ENCODE results near the gene TMEM208.

Gene TMEM208

GRCh38 chr16:67210069-67210937 lies 16.6 kb upstream of the TMEM208 start:
- DNase-seq, result no peak

- DNase-seq, result no peak
Observed at GRCh38 chr16:67211674-67212073, 15.3 kb upstream of the TMEM208 start.

GRCh38 chr16:67212766-67213165 lies 14.2 kb upstream of the TMEM208 start:
- DNase-seq, result no peak

- DNase-seq, result no peak
Observed at GRCh38 chr16:67213197-67214019, 13.5 kb upstream of the TMEM208 start.

- no peak for DNase-seq
Observed at GRCh38 chr16:67215706-67216105, 11.2 kb upstream of the TMEM208 start.

GRCh38 chr16:67216612-67217490 lies 10.1 kb upstream of the TMEM208 start:
- no peak for DNase-seq

GRCh38 chr16:67223992-67224391 lies 2.9 kb upstream of the TMEM208 start:
- DNase-seq, result no peak

- DNase-seq, result no peak
Observed at GRCh38 chr16:67226295-67226803, 581 bp upstream of the TMEM208 start.

GRCh38 chr16:67227567-67227921 lies 614 bp downstream of the TMEM208 start:
- DNase-seq, result no peak

GRCh38 chr16:67228034-67228785 lies 1.3 kb downstream of the TMEM208 start:
- DNase-seq, result no peak

GRCh38 chr16:67228905-67229304 lies 2.0 kb downstream of the TMEM208 start:
- no peak for DNase-seq

- DNase-seq, result no peak
Observed at GRCh38 chr16:67229906-67230808, 3.2 kb downstream of the TMEM208 start.

GRCh38 chr16:67230809-67231660 lies 4.1 kb downstream of the TMEM208 start:
- no peak for DNase-seq

- no peak for DNase-seq
Observed at GRCh38 chr16:67233596-67233995, 6.7 kb downstream of the TMEM208 start.

GRCh38 chr16:67234180-67234597 lies 7.3 kb downstream of the TMEM208 start:
- no peak for DNase-seq

- no peak for DNase-seq
Observed at GRCh38 chr16:67235816-67236562, 9.1 kb downstream of the TMEM208 start.

- peak; percentile 4 for DNase-seq
Observed at GRCh38 chr16:67236563-67237395, 9.8 kb downstream of the TMEM208 start.

Measured in NCI-H774 (cell line).